ENCODE measurements around the gene SLC22A31.

DNA sequence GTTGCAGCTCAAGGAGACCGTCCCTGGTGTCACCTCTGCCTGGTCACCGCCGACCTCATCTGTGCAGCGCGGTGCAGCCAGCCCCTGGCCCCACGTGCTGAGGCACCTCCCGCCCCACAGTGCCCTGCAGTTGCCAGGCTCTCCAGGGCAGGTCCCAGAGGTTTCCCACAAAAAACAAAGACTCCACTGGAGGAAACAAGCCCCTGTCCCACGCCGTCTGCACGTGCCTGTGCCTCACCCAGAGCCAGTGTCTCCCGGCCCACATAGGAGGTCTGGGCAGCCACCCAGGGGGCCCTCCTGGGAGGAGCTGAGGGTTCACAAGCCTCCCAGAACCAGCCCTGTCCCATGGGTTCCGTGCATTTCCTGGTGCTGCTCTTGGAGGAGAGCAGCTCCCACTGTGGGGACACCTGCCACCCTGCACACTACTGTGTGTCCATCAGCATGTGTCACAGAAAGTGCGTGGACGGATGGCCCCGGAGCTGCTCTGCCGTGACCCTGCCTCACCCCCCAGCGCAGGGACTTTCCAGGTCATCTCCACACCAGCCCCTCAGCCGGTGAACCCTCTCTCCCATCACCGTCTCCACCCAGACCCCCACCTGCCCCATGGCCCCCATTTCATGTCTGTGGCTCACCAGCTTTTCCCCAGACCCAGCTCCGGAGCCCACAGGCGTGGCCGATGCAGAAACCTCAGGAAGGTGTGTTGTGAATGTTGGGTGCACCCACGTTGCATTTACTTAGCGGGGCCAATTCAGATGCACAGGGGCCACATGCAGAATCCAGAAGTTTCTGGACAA lies 45.8 kb downstream of the SLC22A31 start:
- TF ChIP-seq, protein P1, sequence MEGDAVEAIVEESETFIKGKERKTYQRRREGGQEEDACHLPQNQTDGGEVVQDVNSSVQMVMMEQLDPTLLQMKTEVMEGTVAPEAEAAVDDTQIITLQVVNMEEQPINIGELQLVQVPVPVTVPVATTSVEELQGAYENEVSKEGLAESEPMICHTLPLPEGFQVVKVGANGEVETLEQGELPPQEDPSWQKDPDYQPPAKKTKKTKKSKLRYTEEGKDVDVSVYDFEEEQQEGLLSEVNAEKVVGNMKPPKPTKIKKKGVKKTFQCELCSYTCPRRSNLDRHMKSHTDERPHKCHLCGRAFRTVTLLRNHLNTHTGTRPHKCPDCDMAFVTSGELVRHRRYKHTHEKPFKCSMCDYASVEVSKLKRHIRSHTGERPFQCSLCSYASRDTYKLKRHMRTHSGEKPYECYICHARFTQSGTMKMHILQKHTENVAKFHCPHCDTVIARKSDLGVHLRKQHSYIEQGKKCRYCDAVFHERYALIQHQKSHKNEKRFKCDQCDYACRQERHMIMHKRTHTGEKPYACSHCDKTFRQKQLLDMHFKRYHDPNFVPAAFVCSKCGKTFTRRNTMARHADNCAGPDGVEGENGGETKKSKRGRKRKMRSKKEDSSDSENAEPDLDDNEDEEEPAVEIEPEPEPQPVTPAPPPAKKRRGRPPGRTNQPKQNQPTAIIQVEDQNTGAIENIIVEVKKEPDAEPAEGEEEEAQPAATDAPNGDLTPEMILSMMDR (IDR thresholded peaks at IDR 0.05; ENCODE audit: low read depth, low read length): no peak
- no peak for TF ChIP-seq EZH2phosphoT487 (IDR thresholded peaks at IDR 0.05; ENCODE audit: low read depth)
